HUDEP-2 (cell line): Measurements from ENCODE around the gene CASTOR1.

Experiments used
- DNase-seq, 76 experiments: peaks; one replicate each; lab custom pipeline; 2025; ENCODE audit not compliant: unreplicated experiment in 76 of 76; lab: John Stamatoyannopoulos, UW

Gene CASTOR1

GRCh38 chr22:30266445-30267381 is 22.6 kb downstream of the CASTOR1 start, which contains the start of gene OSM:
Gene OSM, minus strand, starts transcription at chr22:30266851. Its CDS starts 52 bp downstream, at chr22:30266799.
- peak in 75 of 76 experiments; percentile 50 to 95 (median 83) for DNase-seq

- DNase-seq: peak in 72 of 76 experiments; percentile 35 to 85 (median 70)
Observed at GRCh38 chr22:30265823-30266444, 23.4 kb downstream of the CASTOR1 start.

- peak in 5 of 76 experiments; percentile 14 to 66 (median 42) for DNase-seq
Observed at GRCh38 chr22:30265131-30265720, 24.1 kb downstream of the CASTOR1 start.

GRCh38 chr22:30263883-30264282 is 25.4 kb downstream of the CASTOR1 start:
- DNase-seq: no peak

- DNase-seq: peak in 67 of 76 experiments; percentile 16 to 82 (median 64)
Observed at GRCh38 chr22:30262917-30263741, 26.2 kb downstream of the CASTOR1 start.

- no peak for DNase-seq
Observed at GRCh38 chr22:30262112-30262511, 27.2 kb downstream of the CASTOR1 start.

GRCh38 chr22:30261134-30261533 is 28.2 kb downstream of the CASTOR1 start:
- no peak for DNase-seq

- DNase-seq: no peak
Observed at GRCh38 chr22:30260682-30261081, 28.6 kb downstream of the CASTOR1 start.

- no peak for DNase-seq
Observed at GRCh38 chr22:30260276-30260675, 29.0 kb downstream of the CASTOR1 start.

- peak in 16 of 76 experiments; percentile 9 to 49 (median 20) for DNase-seq
Observed at GRCh38 chr22:30254314-30254713, 35.0 kb downstream of the CASTOR1 start.

GRCh38 chr22:30253205-30253852 is 36.0 kb downstream of the CASTOR1 start:
- DNase-seq: peak in 16 of 76 experiments; percentile 9 to 64 (median 38)

- no peak for DNase-seq
Observed at GRCh38 chr22:30252411-30253204, 36.7 kb downstream of the CASTOR1 start.

GRCh38 chr22:30251711-30252110 is 37.6 kb downstream of the CASTOR1 start:
- no peak for DNase-seq

- DNase-seq: no peak
Observed at GRCh38 chr22:30250661-30251267, 38.5 kb downstream of the CASTOR1 start.

GRCh38 chr22:30250039-30250565 is 39.2 kb downstream of the CASTOR1 start:
- DNase-seq: no peak

GRCh38 chr22:30249049-30250038 is 40.0 kb downstream of the CASTOR1 start:
- DNase-seq: peak in 20 of 76 experiments; percentile 10 to 49 (median 34)

- peak in 1 of 76 experiments; percentile 7 for DNase-seq
Observed at GRCh38 chr22:30248484-30248883, 40.8 kb downstream of the CASTOR1 start.
